ENCODE results near the gene SEC16A.

- TF ChIP-seq POLR2AphosphoS5 (IDR thresholded peaks at IDR 0.05; ENCODE audit: borderline replicate concordance, low read depth, low read length) (peak; percentile 5; the same call in 1 of the 2 replicates), EZH2 (IDR thresholded peaks at IDR 0.05) (no peak), FOXP2 (optimal IDR thresholded peaks at IDR 0.05; ENCODE audit: control extremely low read depth, extremely low read length, insufficient read depth) (no peak)
These were observed 8.7 kb downstream of the SEC16A start for GRCh38 chr9:136474021-136474640.

All from SK-N-MC (cell line).